Measurements from ENCODE around the gene CYP2A7. TPM values are rescaled to one million over a fixed set of nuclear protein-coding genes. Genes with fewer than 3 reads are reported as not detected.
"Not testable (repeated sequence)": the region's sequence is repeated elsewhere in the genome, so short reads cannot be mapped to it uniquely, and the experiment has no call there.

The CYP2A7 gene
- total RNA-seq, 1 experiment from 2014 or later: not detected

- ChIA-PET POLR2A (ENCODE audit: unreplicated experiment) (no interaction called here), CTCF (interaction anchor here (0.6 kb wide), 1 partner anchor 451 kb away, joined by 8 read pairs; no protein-coding TSS in a partner anchor)
- intact Hi-C loops (cut with micrococcal nuclease; ENCODE audit: unreplicated experiment): no loop called here
- H2AFZ ChIP-seq: no peak overlapping the region
- peaks cover 40% of the 10 kb centered on the region for H3K27me3 ChIP-seq (ENCODE audit: insufficient read depth, low read depth)
- H3K9me2 ChIP-seq (ENCODE audit: insufficient read depth): no peaks in the 10 kb centered on the region
- BruUV-seq (replicated peaks): no TSS peak
- H3F3A ChIP-seq (ENCODE audit: insufficient read depth, low read depth): peaks cover 13% of the 10 kb centered on the region
- H4K20me1 ChIP-seq (ENCODE audit: insufficient read depth): no peaks in the 10 kb centered on the region
- no peak overlapping the region for H3K4me3 ChIP-seq
- TF ChIP-seq CTCF (conservative IDR thresholded peaks at IDR 0.05): no peak
- no peak for TF ChIP-seq EZH2 (IDR thresholded peaks at IDR 0.05; ENCODE audit: low read depth)
- H3K4me2 ChIP-seq: no peak overlapping the region
- no peaks in the 10 kb centered on the region; the same call in 1 of the 2 replicates for H3K9me3 ChIP-seq (ENCODE audit: insufficient read depth, low read depth)
- no peak for DNase-seq
- H3K36me3 ChIP-seq (ENCODE audit: low read depth): no peaks in the 10 kb centered on the region
- peaks cover 14% of the 10 kb centered on the region for H3K4me1 ChIP-seq (replicated peaks; ENCODE audit: insufficient read depth)
- no peak overlapping the region for H3K27ac ChIP-seq
- no peaks in the 10 kb centered on the region for H3K79me2 ChIP-seq (ENCODE audit: low read depth)
Observed at GRCh38 chr19:40908976-40909375, 26.9 kb upstream of the CYP2A7 start.

- Histone ChIP-seq H3K9me3 (ENCODE audit: insufficient read depth, low read depth) (no peaks in the 10 kb centered on the region; the same call in 1 of the 2 replicates), H3K27ac (no peak overlapping the region), H3K4me2 (no peak overlapping the region), H3K79me2 (ENCODE audit: low read depth) (no peaks in the 10 kb centered on the region), H3K27me3 (ENCODE audit: insufficient read depth, low read depth) (peaks cover 32% of the 10 kb centered on the region), H3F3A (ENCODE audit: insufficient read depth, low read depth) (peaks cover 13% of the 10 kb centered on the region), H3K9me2 (ENCODE audit: insufficient read depth) (no peaks in the 10 kb centered on the region), H2AFZ (no peak overlapping the region), H3K36me3 (ENCODE audit: low read depth) (no peaks in the 10 kb centered on the region), H4K20me1 (ENCODE audit: insufficient read depth) (no peaks in the 10 kb centered on the region), H3K4me3 (no peak overlapping the region), H3K4me1 (replicated peaks; ENCODE audit: insufficient read depth) (peaks cover 14% of the 10 kb centered on the region)
- intact Hi-C loops (cut with micrococcal nuclease; ENCODE audit: unreplicated experiment): no loop called here
- no peak for DNase-seq
- CTCF ChIA-PET: no interaction called here
- no TSS peak for BruUV-seq (replicated peaks)
- TF ChIP-seq EZH2 (IDR thresholded peaks at IDR 0.05; ENCODE audit: low read depth) (no peak), CTCF (conservative IDR thresholded peaks at IDR 0.05) (no peak)
- POLR2A ChIA-PET (ENCODE audit: unreplicated experiment): no interaction called here
Observed at GRCh38 chr19:40907968-40908735, 26.1 kb upstream of the CYP2A7 start.

DNA sequence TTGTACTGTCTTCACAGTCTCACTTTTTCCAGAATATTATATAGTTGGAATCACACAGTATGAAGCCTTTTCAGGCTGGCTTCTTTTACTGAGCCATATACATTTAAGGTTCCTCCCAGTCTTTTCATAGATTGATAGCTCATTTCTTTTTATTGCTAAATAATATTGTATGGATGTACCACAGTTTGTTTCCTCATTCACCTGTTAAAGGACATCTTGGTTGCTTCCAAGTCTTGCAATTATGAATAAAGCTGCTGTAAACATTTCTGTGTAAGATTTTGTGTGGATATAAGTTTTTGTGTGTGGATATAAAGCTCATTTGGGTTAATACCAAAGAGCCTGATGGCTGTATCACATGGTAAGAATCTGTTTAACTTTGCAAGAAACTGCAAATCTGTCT is 24.5 kb upstream of the CYP2A7 start:
- H4K20me1 ChIP-seq (ENCODE audit: insufficient read depth): no peaks in the 10 kb centered on the region
- H3K27me3 ChIP-seq (ENCODE audit: insufficient read depth, low read depth): peaks cover 21% of the 10 kb centered on the region
- no peak overlapping the region for H3K27ac ChIP-seq
- H3F3A ChIP-seq (ENCODE audit: insufficient read depth, low read depth): peaks cover 13% of the 10 kb centered on the region
- peaks cover 14% of the 10 kb centered on the region for H3K4me1 ChIP-seq (replicated peaks; ENCODE audit: insufficient read depth)
- no TSS peak for BruUV-seq (replicated peaks)
- TF ChIP-seq CTCF (conservative IDR thresholded peaks at IDR 0.05) (no peak), EZH2 (IDR thresholded peaks at IDR 0.05; ENCODE audit: low read depth) (no peak)
- ChIA-PET POLR2A (ENCODE audit: unreplicated experiment) (no interaction called here), CTCF (no interaction called here)
- intact Hi-C loops (cut with micrococcal nuclease; ENCODE audit: unreplicated experiment): no loop called here
- no peak for DNase-seq
- H3K9me2 ChIP-seq (ENCODE audit: insufficient read depth): no peaks in the 10 kb centered on the region
- H3K4me2 ChIP-seq: no peak overlapping the region
- H2AFZ ChIP-seq: no peak overlapping the region
- no peaks in the 10 kb centered on the region for H3K36me3 ChIP-seq (ENCODE audit: low read depth)
- H3K4me3 ChIP-seq: no peak overlapping the region
- no peaks in the 10 kb centered on the region; the same call in 1 of the 2 replicates for H3K9me3 ChIP-seq (ENCODE audit: insufficient read depth, low read depth)
- no peaks in the 10 kb centered on the region for H3K79me2 ChIP-seq (ENCODE audit: low read depth)

DNA sequence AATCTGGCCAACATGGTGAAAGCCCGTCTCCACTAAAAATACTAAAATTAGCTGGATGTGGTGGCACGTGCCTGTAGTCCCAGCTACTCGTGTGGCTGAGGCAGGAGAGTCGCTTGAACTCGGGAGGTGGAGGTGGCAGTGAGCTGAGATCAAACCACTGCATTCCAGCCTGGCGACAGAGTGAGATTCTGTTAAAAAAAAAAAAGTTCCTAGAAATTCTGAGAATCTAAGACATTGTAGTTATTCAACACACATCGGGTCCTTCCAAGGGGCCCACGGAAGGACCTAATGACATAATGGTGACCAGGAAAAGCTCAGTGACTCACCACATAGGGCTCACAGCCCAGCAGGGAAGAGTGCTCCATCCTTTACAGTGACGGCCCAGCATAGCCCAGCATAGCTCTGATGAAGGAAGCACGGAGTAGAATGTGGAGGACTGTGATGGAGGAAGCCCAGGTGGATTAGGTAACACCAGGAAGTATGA is 22.7 kb upstream of the CYP2A7 start:
- peaks cover 13% of the 10 kb centered on the region for H3F3A ChIP-seq (ENCODE audit: insufficient read depth, low read depth)
- BruUV-seq (replicated peaks); CTCF ChIA-PET; H3K36me3 ChIP-seq (ENCODE audit: low read depth); H3K9me3 ChIP-seq (ENCODE audit: insufficient read depth, low read depth); H3K79me2 ChIP-seq (ENCODE audit: low read depth); H3K4me3 ChIP-seq; H3K27ac ChIP-seq; H3K9me2 ChIP-seq (ENCODE audit: insufficient read depth); H2AFZ ChIP-seq; H4K20me1 ChIP-seq (ENCODE audit: insufficient read depth); intact Hi-C loops (cut with micrococcal nuclease; ENCODE audit: unreplicated experiment): not testable (repeated sequence)
- POLR2A ChIA-PET (ENCODE audit: unreplicated experiment): interaction anchor here (0.6 kb wide), 1 partner anchor 11 kb away, joined by 3 read pairs; no protein-coding TSS in a partner anchor
- peaks cover 18% of the 10 kb centered on the region for H3K27me3 ChIP-seq (ENCODE audit: insufficient read depth, low read depth)
- H3K4me2 ChIP-seq: peak overlapping the region; percentile 55
- DNase-seq: peak; percentile 27 to 82
- H3K4me1 ChIP-seq (replicated peaks; ENCODE audit: insufficient read depth): peaks cover 14% of the 10 kb centered on the region

DNA sequence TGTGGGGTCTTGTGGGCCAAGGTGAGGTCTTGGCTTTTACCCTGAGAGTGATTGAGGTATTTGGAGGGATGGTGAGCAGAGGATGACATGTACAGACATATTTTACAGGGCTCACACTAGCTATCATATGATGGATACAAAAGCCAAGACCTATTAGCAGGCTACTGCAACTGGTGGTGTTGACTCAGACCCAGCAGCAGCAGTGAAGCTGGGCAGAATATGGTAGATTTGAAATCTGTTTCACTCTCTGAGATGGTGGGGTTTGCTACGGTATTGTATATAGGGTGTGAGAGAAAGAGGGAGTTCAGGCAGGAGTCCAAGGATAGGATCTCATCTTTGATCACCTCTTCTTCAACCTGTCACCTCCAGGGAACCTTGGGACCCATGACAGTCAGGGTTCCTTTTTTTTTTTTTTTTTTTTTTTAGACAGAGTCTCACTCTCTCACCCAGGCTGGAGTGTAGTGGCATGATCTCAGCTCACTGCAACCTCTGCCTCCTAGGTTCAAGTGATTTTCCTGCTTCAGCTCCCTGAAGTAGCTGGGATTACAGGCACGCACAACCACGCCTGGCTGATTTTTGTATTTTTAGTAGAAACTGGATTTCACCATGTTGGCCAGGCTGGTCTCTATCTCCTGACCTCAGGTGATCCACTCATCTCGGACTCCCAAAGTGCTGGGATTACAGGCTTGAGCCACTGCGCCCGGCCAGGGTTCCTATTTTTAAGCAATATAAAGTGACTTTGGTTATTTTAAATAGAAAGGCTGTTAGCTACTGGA is 20.1 kb upstream of the CYP2A7 start:
- H3K79me2 ChIP-seq (ENCODE audit: low read depth); H3K4me3 ChIP-seq; DNase-seq; H3K27me3 ChIP-seq (ENCODE audit: insufficient read depth, low read depth); POLR2A ChIA-PET (ENCODE audit: unreplicated experiment); intact Hi-C loops (cut with micrococcal nuclease; ENCODE audit: unreplicated experiment); H2AFZ ChIP-seq; H3K36me3 ChIP-seq (ENCODE audit: low read depth); BruUV-seq (replicated peaks); CTCF ChIA-PET; H3K4me2 ChIP-seq; H4K20me1 ChIP-seq (ENCODE audit: insufficient read depth); H3K27ac ChIP-seq; H3K9me2 ChIP-seq (ENCODE audit: insufficient read depth); H3K9me3 ChIP-seq (ENCODE audit: insufficient read depth, low read depth): not testable (repeated sequence)
- Histone ChIP-seq H3F3A (ENCODE audit: insufficient read depth, low read depth) (peaks cover 13% of the 10 kb centered on the region), H3K4me1 (replicated peaks; ENCODE audit: insufficient read depth) (peaks cover 23% of the 10 kb centered on the region)
